NK-92 (cell line): Measurements from ENCODE around the gene GHITM.
"Not testable (repeated sequence)": the region's sequence is repeated elsewhere in the genome, so short reads cannot be mapped to it uniquely, and the experiment has no call there.

Experiments used
- DNase-seq: peaks from one replicate; lab custom pipeline; 2025; ENCODE audit not compliant: unreplicated experiment; lab: John Stamatoyannopoulos, UW

Gene GHITM

DNA sequence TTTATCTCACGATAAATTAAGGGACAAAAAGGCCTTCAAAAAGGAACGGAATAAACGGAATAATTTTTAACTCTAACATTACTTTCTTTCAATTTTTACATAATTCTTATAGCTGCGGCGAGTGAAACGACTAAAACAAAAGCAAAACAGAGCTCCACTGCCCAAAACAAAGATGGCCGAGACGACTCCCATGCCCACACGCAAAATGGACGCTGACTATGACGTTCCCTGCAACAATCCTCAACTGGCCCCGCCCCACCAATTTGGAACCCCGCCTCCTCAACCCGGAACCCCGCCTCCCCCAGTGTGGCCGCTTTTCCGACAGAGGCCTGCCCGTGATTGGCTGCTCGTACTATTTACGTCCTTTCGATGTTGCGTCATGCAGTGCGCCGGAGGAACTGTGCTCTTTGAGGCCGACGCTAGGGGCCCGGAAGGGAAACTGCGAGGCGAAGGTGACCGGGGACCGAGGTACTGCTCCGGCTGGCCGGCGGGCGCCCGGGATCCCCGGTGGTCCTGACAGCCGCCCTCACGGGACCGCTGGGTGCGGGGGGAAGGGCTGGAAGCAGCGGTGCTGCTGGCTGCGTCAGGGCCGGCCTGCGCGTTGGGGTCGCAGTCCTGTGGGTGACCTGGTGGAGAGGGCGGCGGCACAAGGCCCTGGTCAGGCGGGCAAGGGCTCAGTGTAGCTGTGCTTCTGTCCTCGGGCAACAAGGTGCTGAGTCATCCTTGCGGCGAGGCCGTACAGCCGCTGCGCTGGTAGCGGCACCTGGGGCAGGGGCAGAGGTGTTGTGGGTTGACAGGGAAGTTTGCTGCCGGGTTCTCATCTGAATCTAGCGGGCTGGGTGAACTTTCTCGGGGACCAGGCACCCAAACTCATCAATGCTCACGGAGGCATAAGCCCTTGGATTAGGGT lies at the start of gene GHITM:
Gene GHITM (plus strand): TSS at position 384 of the 910 bp plus-strand sequence. CDS start 1,992 bp downstream, outside the sequence.
- peak; percentile 96 for DNase-seq

DNA sequence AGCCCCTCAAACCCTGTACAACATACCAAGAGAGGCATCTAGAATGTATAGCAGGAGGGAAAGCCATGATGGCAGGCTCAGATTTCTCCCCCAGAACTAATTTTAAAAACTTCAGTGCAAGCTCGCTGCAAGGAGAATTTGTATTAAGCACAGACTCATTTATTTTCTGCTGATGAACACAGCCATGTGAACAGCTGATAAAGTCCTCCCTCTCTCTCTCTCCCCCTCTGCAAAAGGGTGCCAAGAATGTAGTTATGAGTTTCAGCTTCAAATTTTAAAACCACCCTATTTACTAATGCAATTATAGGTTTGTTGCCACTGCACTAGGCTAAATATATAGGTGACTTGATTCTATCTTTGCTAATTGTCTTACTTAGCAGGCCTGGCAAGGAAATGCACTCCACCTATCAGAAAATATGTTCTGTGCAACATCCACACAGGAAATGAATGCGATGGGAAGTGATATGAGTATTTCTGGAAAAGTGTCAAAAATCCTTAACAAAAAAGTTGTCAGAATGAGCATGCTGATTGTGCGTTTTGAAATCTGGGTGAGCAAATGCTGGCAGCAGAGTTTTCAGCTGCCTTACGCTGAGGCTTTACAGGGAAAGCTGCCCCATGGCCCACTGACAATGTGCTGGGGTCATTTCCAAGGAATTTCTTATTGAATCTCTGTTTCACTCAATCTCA lies 43.4 kb upstream of the GHITM start:
- no peak for DNase-seq

DNA sequence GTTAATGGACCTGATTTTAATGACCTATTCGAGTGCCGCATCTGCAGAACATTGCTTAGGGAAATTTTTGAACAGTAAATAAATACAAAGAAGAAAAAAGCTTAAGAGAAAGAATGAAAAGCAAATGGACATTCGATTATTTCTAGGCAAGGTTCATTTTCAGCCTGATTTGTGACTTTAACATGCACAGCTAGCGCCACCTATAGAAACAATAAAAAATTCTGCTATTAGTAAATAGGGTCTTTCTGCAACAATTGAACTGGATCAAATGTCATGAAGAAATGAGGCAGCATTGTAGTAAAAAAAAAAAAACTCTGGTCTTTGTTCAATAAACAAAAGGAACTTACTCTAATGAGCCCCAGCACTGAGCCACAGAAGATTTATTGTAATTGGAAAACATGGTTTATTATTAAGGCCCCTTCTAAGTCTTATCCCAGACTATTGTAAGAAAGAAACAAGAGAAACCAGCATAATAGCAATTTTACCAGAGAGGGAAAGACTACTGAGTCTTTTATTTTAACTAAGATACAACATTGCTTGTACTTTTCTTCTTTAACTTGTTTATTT lies 41.4 kb upstream of the GHITM start:
- DNase-seq, result no peak

- no peak for DNase-seq
Observed at GRCh38 chr10:84098667-84099066, 40.6 kb upstream of the GHITM start.

DNA sequence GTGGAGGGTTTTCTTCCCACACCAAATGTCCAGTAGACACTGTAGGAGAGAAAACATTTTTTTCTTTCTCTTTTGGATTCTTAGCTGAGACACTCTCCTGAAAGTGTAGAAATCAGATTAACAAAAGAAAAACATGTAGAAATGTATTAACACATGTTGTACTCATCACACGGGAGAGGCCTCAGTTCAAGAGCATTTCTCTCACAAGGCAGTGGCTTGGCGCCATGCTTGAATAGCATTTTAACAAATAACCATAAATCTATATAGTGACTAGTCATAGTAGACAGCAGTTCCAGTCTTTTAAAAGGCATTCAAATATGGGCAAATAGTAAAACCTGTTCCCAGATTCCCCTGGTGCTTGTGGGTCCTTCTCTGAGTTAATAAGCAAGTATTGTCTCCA lies 38.3 kb upstream of the GHITM start:
- no peak for DNase-seq

- DNase-seq, result no peak
Observed at GRCh38 chr10:84108797-84109196, 30.5 kb upstream of the GHITM start.

DNA sequence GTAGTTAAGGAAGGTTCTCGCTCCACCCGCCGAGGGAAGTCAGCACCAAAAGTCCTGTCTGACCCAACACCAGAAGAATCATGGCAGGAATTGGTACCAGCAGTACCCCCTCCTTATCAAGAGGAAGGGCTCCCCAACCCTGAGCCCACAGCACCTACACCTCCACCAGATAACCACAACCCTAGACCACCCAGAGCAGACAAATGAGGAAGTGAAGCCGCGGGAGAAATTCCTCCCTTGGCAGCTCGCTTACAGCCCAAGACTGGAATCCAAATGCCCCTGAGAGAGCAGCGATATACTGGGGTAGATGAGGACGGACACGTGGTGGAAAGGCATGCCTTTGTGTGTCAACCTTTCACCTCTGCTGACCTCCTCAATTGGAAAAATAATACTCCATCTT lies 29.5 kb upstream of the GHITM start:
- not testable (repeated sequence) for DNase-seq

DNA sequence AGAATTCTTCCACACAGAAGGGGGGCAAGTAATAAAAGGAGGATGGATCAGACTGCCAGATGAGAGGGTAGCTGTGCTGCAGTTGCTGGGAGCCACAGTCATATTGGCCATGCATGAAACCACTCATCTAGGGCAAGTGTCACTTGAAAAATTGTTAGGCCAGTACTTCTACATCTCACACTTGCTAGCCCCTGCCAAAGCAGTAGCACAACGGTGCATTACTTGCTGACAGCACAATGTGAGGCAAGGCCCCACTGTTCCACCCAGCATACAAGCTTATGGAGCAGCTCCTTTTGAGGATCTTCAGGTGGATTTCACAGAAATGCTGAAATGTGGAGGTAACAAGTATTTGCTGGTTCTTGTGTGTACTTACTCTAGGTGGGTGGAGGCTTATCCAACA lies 25.8 kb upstream of the GHITM start:
- not testable (repeated sequence) for DNase-seq

DNA sequence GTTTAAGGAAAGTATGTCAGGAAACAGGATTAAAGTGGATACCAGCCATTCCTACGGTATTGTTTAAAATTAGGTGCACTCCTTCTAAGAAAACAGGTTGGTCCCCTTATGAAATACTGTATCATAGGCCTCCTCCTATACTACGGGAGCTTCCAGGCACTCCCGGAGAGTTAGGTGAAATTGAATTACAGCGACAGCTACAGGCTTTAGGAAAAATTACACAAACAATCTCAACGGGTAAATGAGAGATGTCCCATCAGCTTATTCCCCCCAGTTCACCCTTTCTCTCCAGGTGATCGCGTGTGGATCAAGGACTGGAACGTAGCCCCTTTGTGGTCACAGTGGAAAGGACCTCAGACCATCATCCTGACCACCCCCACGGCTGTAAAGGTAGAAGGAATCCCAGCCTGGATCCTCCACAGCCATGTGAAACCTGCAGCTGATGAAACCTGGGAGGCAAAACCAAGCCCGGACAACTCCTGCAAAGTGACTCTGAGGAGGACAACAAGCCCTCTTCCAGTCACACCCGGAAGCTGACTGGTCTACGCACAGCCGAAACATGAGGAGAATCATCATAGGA lies 25.1 kb upstream of the GHITM start:
- DNase-seq, result no peak

DNA sequence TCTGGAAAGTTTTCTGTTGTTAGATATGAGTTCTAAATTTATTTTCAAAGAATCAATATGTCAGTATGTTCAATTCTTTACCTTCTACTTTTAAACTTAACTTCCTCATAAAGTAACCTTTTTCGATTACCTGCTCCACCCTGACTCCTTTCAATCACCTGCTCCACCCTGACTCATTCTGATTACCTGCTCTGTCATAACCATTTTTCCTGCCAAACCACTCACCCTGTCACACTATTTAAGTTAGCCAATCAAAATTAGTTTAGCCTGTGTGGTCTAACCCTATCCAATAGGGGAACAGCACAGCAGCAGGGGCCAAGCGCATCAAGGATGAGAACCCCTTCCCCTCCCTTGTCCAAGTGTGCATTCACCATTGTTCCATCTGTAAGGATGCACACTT lies 22.1 kb upstream of the GHITM start:
- not testable (repeated sequence) for DNase-seq

- no peak for DNase-seq
Observed at GRCh38 chr10:84117686-84118394, 21.5 kb upstream of the GHITM start.

GRCh38 chr10:84118395-84119006 lies 20.8 kb upstream of the GHITM start:
- DNase-seq, result no peak

DNA sequence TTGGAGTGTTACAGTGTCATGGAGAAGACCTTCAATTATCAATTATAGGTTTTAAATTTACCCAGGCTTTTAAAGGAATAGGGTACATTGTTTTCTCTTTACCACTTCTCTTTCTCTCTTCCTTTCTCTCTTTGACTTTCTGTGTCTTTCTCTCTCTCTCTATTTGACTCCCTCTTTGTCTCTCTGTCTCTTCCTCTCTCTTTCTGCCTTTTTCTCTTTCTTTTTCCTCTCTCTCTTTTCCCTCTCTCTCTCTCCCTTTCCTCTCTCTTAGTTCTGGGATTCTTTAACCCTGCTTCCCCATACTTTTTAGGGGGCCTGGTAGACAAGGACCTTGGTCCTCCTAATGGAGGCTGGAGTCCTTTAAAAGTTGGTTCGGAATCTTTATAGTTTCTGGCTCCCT lies 15.9 kb upstream of the GHITM start:
- no peak for DNase-seq

DNA sequence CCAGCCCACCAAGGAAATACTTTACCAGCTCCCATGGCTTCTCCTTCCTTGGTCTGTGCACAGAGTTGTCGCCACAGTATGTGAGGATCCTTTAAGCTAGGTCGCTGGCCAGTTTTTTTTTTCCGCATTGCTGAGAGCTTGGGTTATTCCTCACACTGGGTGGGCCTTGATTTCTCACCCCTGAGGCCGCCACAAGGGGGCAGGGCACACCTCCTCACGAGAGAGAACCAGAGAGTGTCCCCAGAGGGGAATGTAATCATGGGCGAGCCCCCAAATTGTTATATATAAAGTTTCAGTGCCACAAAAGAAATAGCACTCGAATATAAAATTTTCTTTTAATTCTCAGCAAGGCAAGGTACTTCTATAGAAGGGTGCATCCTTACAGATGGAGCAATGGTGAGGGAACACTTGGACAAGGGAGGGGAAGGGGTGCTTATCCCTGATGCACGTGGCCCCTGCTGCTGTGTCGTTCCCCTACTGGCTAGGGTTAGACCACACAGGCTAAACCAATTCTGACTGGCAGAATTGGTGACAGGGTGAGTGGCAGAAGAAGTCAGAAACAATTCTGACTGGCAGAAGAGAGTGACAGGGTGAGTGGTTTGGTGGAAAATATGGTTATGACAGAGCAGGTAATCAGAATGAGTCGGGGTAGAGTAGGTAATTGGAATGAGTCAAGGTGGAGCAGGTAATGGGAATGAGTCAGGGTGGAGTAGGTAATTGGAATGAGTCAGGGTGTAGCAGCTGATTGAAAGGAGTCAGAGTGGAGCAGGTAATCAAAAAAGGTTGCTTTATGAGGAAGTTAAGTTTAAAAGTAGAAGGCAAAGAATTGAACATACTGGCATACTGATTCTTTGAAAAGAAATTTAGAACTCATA lies 13.2 kb upstream of the GHITM start:
- DNase-seq, result not testable (repeated sequence)

DNA sequence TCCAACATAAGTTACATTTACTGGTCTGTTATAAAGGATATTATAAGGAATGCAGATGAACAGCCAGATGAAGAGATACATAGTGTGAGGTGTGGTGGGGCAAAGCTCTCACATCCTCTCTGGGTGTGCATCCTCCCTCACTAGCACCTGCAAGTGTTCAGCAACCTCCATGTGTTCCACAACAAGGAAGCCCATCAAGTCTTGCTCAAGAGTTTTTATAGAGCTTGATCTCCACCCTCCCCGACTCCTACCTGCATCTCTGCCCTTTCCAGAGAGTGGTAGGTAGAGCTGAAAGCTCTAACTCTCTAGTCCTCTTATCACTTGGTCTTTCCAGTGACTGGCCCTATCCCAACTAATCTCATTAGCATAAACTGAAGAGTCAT lies 12.5 kb upstream of the GHITM start:
- DNase-seq, result no peak

DNA sequence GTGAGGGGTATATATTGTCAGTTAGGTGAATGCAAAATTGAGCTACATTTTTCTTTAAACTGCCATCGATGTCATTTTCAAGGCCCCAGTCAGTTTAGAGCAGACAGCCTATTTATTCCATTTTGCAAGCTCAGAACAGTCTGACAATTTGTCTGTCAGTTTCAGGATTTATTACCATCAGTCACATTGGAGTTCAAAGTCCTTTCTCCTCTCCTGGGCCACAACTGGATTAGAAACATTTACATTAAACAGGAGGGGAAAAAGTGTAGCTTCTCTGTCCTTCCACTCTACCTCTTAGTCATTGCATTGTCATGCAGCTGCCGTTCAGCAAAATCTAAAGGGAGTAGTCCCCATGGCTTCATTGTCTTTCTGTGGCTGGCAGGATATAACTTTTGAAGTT lies 3.5 kb upstream of the GHITM start:
- DNase-seq, result no peak

DNA sequence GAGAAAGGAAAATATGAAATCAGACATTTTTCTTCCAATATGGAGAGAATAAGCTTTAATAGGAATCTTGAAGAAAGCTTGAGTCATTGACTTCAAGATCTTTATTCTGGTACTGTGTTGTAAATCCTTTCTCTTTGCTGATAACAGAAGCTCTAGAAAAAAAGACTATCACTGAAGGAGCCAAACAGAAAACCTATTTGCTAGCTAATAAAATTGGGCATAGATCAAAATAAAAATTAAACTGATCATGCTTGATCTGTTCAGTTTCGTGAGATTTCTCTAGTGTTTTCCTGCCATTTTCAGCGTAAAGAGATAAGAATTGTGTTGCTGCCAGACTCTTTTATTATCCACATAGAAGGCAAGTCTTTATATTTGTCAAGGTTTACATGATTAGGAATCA lies 1.5 kb upstream of the GHITM start:
- DNase-seq, result no peak

- DNase-seq, result no peak
Observed at GRCh38 chr10:84138478-84139125, 707 bp upstream of the GHITM start.

GRCh38 chr10:84140036-84140379 lies 699 bp downstream of the GHITM start:
- DNase-seq, result no peak
